ENCODE data around the gene ZNF649.
"Not testable (repeated sequence)": the region's sequence is repeated elsewhere in the genome, so short reads cannot be mapped to it uniquely, and the experiment has no call there.

ZNF649 gene

DNA sequence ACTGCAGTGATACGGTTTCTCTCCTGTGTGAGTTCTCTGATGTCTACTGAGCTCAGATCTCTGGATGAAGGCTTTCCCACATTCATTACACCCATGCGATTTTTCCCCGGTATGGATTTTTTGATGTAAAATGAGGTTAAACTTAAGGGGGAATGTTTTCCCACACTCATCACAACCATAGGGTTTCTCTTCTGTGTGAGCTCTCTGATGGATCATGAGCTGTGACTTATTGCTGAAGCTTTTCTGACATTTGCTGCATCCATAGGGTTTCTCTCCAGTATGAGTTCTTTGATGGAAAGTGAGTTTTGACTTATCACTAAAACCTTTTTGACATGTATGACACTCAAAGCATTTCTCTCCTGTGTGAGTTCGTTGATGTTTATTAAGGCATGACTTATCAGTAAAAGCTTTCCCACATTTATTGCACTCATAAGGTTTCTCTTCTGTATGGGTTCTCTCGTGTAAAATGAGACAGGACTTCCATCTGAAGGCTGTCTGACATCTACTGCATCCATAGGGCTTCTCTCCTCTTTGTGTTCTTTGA lies 10.6 kb upstream of the ZNF649 start:
- in situ Hi-C loops (cut with HindIII; ENCODE audit: low sequenced_read_pairs), result no loop called here
- no peak for TF ChIP-seq CTCF (IDR thresholded peaks at IDR 0.05; ENCODE audit: low read depth, low read length, missing control alignments)
- H3K4me3 ChIP-seq (ENCODE audit: low read depth, low read length), result no peak overlapping the region
- no peak for DNase-seq (ENCODE audit: low read depth)

DNA sequence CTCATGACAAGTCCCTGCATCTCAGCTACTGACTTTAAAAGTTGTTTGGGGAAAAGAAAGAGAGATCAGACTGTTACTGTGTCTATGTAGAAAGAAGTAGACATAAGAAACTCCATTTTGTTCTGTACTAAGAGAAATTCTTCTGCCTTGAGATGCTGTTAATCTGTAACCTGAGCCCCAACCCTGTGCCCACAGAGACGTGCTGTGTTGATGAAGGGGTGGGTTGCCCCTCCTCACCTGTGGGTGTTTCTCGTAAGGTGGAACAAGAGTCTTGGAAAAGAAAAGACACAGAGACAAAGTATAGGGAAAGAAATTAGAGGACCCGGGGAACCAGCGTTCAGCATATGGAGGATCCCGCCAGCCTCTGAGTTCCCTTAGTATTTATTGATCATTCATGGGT lies 3.2 kb upstream of the ZNF649 start:
- DNase-seq (ENCODE audit: low read depth); H3K4me3 ChIP-seq (ENCODE audit: low read depth, low read length); in situ Hi-C loops (cut with HindIII; ENCODE audit: low sequenced_read_pairs): not testable (repeated sequence)

- in situ Hi-C loops (cut with HindIII; ENCODE audit: low sequenced_read_pairs); H3K4me3 ChIP-seq (ENCODE audit: low read depth, low read length); DNase-seq (ENCODE audit: low read depth): not testable (repeated sequence)
These were observed 1.3 kb upstream of the ZNF649 start for GRCh38 chr19:51906108-51906507.

GRCh38 chr19:51905639-51906038 lies 822 bp upstream of the ZNF649 start:
- DNase-seq (ENCODE audit: low read depth); H3K4me3 ChIP-seq (ENCODE audit: low read depth, low read length); in situ Hi-C loops (cut with HindIII; ENCODE audit: low sequenced_read_pairs): not testable (repeated sequence)

GRCh38 chr19:51905206-51905605 lies 389 bp upstream of the ZNF649 start:
- no peak for TF ChIP-seq CTCF (IDR thresholded peaks at IDR 0.05; ENCODE audit: low read depth, low read length, missing control alignments)
- in situ Hi-C loops (cut with HindIII; ENCODE audit: low sequenced_read_pairs), result no loop called here
- H3K4me3 ChIP-seq (ENCODE audit: low read depth, low read length), result peak overlapping the region; percentile 94
- DNase-seq (ENCODE audit: low read depth), result no peak

- no peak for DNase-seq (ENCODE audit: low read depth)
These were observed 1.6 kb downstream of the ZNF649 start for GRCh38 chr19:51903192-51903591.

DNA sequence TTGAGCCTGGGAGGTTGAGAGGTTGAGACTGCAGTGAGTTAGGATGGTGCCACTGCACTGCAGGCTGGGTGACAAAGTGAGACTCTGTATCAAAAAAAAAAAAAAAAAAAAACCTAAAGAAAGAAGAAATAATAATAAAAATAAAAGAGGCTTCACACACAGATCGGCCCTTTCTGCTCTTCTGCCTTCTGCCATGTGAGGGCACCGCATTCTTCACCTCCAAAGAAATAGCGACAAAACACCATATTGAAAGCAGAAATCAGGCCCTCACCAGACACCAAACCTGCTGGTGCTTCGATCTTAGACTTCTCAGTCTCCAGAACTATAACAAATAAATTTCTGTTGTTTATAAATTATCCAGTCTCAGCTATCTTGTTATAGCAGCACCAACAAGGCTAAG lies 3.0 kb downstream of the ZNF649 start:
- DNase-seq (ENCODE audit: low read depth), result no peak
- no peak for TF ChIP-seq CTCF (IDR thresholded peaks at IDR 0.05; ENCODE audit: low read depth, low read length, missing control alignments)
- in situ Hi-C loops (cut with HindIII; ENCODE audit: low sequenced_read_pairs), result no loop called here
- H3K4me3 ChIP-seq (ENCODE audit: low read depth, low read length), result no peak overlapping the region

More at GRCh38 chr19:51903192-51903591, 1.6 kb downstream of the ZNF649 start:
- peak overlapping the region; percentile 94 for H3K4me3 ChIP-seq (ENCODE audit: low read depth, low read length)
- in situ Hi-C loops (cut with HindIII; ENCODE audit: low sequenced_read_pairs), result no loop called here
- TF ChIP-seq CTCF (IDR thresholded peaks at IDR 0.05; ENCODE audit: low read depth, low read length, missing control alignments), result no peak

DNA sequence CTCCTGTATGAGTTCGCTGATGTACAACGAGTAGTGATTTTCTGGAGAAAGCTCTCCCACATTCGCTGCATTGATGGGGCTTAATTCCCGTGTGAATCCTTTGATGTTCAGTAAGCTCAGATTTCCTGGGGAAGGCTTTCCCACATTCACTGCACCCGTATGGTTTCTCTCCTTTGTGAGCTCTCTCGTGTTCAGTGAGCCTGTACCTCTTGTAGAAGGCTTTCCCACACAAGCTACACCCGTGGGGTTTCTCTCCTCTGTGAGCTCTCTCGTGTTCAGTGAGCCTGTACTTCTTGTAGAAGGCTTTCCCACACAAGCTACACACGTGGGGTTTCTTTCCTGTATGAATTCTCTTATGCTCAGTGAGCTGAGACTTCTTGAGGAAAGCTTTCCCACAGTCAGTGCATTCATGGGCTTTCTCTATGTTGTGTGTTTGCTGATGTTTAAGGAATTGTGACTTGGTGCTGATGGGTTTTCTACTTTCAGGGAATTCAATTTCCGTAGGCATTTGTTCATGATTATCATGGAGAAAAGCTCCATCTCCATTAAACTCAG lies 13.5 kb downstream of the ZNF649 start:
- no peak overlapping the region for H3K4me3 ChIP-seq (ENCODE audit: low read depth, low read length)
- no peak for DNase-seq (ENCODE audit: low read depth)
- TF ChIP-seq CTCF (IDR thresholded peaks at IDR 0.05; ENCODE audit: low read depth, low read length, missing control alignments), result no peak
- in situ Hi-C loops (cut with HindIII; ENCODE audit: low sequenced_read_pairs), result no loop called here

Data from astrocyte of the cerebellum (primary cell).